Loucy (cell line): ENCODE results near the gene AFF2.

Experiments used
- H2AFZ ChIP-seq: fragments of 200-600 bp; sonication (generic); 2 replicates; pipeline ENCODE4 v1.6.0; 2016; ENCODE audit warnings: antibody characterized with exemption, mild to moderate bottlenecking, low read length, moderate library complexity
- H3F3A ChIP-seq: fragments of 200-600 bp; 2 replicates; pipeline ENCODE4 v1.6.0; 2016; ENCODE audit warnings: antibody characterized with exemption, low read depth, mild to moderate bottlenecking
- H3K27me3 ChIP-seq: fragments of 200-600 bp; sonication (generic); 2 replicates; pipeline ENCODE4 v1.6.1; 2014; ENCODE audit warnings: low read length, mild to moderate bottlenecking; ENCODE audit not compliant: insufficient read depth, poor library complexity, severe bottlenecking
- H3K36me3 ChIP-seq: fragments of 200-600 bp; sonication (generic); 2 replicates; pipeline ENCODE4 v1.6.1; 2016; ENCODE audit warnings: low read length; ENCODE audit not compliant: insufficient read depth
- H3K4me1 ChIP-seq: fragments of 200-600 bp; sonication (generic); 2 replicates; pipeline ENCODE4 v1.5.1; 2014; ENCODE audit warnings: low read length, mild to moderate bottlenecking; ENCODE audit not compliant: insufficient read depth, poor library complexity, severe bottlenecking
- H3K4me2 ChIP-seq: fragments of 200-600 bp; sonication (generic); 2 replicates; pipeline ENCODE4 v1.6.0; 2014; ENCODE audit warnings: antibody characterized with exemption, low read length, low read depth, mild to moderate bottlenecking; ENCODE audit not compliant: poor library complexity, severe bottlenecking
- H3K4me3 ChIP-seq: fragments of 200-600 bp; sonication (generic); 2 replicates; pipeline ENCODE4 v1.5.1; 2014; ENCODE audit warnings: low read length, mild to moderate bottlenecking, mixed read lengths; ENCODE audit not compliant: poor library complexity, severe bottlenecking
- H3K79me2 ChIP-seq: fragments of 200-600 bp; sonication (generic); 2 replicates; pipeline ENCODE4 v1.6.1; 2014; ENCODE audit warnings: low read length; ENCODE audit not compliant: insufficient read depth
- H3K9ac ChIP-seq: fragments of 200-600 bp; sonication (generic); 2 replicates; pipeline ENCODE4 v1.6.0; 2014; ENCODE audit warnings: mild to moderate bottlenecking, low read depth, low read length, moderate library complexity; ENCODE audit not compliant: poor library complexity, severe bottlenecking
- H3K9me2 ChIP-seq: fragments of 200-600 bp; sonication (generic); replicated peaks from 2 replicates; pipeline ENCODE4 v1.6.1; 2016; ENCODE audit warnings: low read depth, low read length, mixed read lengths
- H3K9me3 ChIP-seq: fragments of 200-600 bp; sonication (generic); 2 replicates; pipeline ENCODE4 v1.6.1; 2014; ENCODE audit warnings: mild to moderate bottlenecking, antibody characterized with exemption, low read length, low read depth; ENCODE audit not compliant: insufficient read depth
- H4K20me1 ChIP-seq: fragments of 200-600 bp; sonication (generic); 2 replicates; pipeline ENCODE4 v1.6.0; 2014; ENCODE audit warnings: antibody characterized with exemption, low read length, mild to moderate bottlenecking; ENCODE audit not compliant: insufficient read depth, poor library complexity, severe bottlenecking
- CTCF ChIP-seq: fragments of 200-600 bp; sonication (generic); conservative IDR thresholded peaks from 2 replicates; pipeline ENCODE4 v1.5.1; 2014; ENCODE audit warnings: mild to moderate bottlenecking, antibody characterized with exemption, low read length
- EZH2phosphoT487 ChIP-seq: fragments of 200-600 bp; IDR thresholded peaks from 2 replicates; pipeline ENCODE4 v1.6.1; 2018; ENCODE audit warnings: antibody characterized with exemption, mild to moderate bottlenecking, moderate library complexity, borderline replicate concordance

Gene AFF2

DNA sequence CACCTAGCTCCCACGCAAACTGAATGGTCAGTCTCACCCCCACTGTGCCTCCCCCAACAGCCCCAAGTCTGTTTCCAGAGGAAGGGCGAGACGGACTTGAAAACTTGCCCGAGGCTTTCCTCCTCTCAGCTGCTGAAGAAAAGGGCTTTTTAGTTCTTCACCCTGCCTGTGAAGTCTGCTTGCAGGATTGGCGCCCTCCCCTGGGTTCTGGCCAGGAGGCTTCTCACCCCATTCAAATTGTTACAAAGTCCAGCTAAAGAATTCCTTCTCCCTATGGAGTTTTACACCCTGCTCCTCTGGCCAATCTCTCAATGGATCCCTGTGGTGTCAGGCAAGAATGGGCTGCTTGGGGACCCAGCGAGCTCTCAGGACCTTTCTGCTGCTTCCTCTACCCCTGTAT is 241.0 kb downstream of the AFF2 start:
- Histone ChIP-seq H3K4me2 (no peak overlapping the region), H3K4me3 (no peak overlapping the region), H2AFZ (no peak overlapping the region), H3K27me3 (no peaks in the 10 kb centered on the region), H3K9me2 (no peaks in the 10 kb centered on the region), H3K36me3 (no peaks in the 10 kb centered on the region), H3K4me1 (no peaks in the 10 kb centered on the region), H3K79me2 (peaks cover 10% of the 10 kb centered on the region; the same call in 1 of the 2 replicates), H4K20me1 (no peaks in the 10 kb centered on the region), H3K9ac (no peak overlapping the region), H3K9me3 (no peaks in the 10 kb centered on the region), H3F3A (no peaks in the 10 kb centered on the region)
- no peak for TF ChIP-seq CTCF
- TF ChIP-seq EZH2phosphoT487: no peak

- Histone ChIP-seq H3K4me3 (no peak overlapping the region), H4K20me1 (no peaks in the 10 kb centered on the region), H3K9me3 (no peaks in the 10 kb centered on the region), H3K27me3 (no peaks in the 10 kb centered on the region), H3K79me2 (no peaks in the 10 kb centered on the region), H3K4me2 (no peak overlapping the region), H3F3A (no peaks in the 10 kb centered on the region), H3K9me2 (no peaks in the 10 kb centered on the region), H2AFZ (no peak overlapping the region), H3K36me3 (peaks cover 12% of the 10 kb centered on the region; the same call in 1 of the 2 replicates), H3K4me1 (no peaks in the 10 kb centered on the region), H3K9ac (no peak overlapping the region)
- TF ChIP-seq EZH2phosphoT487 (no peak), CTCF (no peak)
Observed at GRCh38 chrX:148755111-148755510, 254.7 kb downstream of the AFF2 start.

DNA sequence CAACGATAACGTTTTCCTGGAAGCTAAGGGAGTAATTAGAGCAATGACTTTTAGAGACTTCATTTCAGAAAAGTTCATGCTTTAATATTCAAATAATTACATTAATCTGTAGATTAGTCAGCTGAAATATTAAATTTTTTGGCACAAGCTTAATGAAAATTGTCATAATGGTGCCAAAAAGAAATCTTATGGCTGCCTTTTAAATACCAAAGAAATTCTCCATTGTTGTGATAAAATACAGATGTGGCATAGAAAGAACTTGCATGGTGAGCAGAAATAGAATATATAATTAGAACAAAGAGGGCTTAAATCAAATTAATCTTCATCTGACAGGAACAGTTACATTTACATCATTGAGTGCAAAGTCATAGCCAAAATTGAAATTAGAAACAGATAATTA is 263.5 kb downstream of the AFF2 start:
- Histone ChIP-seq H3K4me2 (no peak overlapping the region), H3K9me3 (no peaks in the 10 kb centered on the region), H4K20me1 (no peaks in the 10 kb centered on the region), H3F3A (no peaks in the 10 kb centered on the region), H3K9ac (no peak overlapping the region), H3K4me3 (no peak overlapping the region), H3K79me2 (peaks cover 12% of the 10 kb centered on the region; the same call in 1 of the 2 replicates), H2AFZ (no peak overlapping the region), H3K36me3 (no peaks in the 10 kb centered on the region), H3K9me2 (no peaks in the 10 kb centered on the region), H3K27me3 (no peaks in the 10 kb centered on the region), H3K4me1 (no peaks in the 10 kb centered on the region)
- TF ChIP-seq EZH2phosphoT487: no peak
- no peak for TF ChIP-seq CTCF
